ENCODE measurements around the gene WDR59.

Gene WDR59

DNA sequence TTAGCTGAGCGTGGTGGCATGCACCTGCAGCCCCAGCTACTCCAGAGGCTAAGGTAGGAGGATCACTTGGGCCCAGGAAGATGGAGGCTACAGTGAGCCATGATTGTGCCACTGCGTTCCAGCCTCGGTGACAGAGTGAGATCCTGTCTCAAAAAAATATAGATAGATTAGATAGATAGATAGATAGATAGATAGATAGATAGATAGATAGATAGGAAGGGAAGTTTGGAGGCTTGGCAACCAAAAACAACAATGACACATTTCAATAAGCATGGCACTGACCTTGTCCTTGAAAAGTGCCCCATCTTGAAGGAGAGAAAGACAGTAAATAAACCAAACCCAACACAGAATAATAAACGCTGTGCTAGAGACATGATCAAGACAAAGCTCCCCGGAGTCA, 152.7 kb downstream of the WDR59 start:
- no peak overlapping the region for H3K27ac ChIP-seq
- TF ChIP-seq, protein P1, sequence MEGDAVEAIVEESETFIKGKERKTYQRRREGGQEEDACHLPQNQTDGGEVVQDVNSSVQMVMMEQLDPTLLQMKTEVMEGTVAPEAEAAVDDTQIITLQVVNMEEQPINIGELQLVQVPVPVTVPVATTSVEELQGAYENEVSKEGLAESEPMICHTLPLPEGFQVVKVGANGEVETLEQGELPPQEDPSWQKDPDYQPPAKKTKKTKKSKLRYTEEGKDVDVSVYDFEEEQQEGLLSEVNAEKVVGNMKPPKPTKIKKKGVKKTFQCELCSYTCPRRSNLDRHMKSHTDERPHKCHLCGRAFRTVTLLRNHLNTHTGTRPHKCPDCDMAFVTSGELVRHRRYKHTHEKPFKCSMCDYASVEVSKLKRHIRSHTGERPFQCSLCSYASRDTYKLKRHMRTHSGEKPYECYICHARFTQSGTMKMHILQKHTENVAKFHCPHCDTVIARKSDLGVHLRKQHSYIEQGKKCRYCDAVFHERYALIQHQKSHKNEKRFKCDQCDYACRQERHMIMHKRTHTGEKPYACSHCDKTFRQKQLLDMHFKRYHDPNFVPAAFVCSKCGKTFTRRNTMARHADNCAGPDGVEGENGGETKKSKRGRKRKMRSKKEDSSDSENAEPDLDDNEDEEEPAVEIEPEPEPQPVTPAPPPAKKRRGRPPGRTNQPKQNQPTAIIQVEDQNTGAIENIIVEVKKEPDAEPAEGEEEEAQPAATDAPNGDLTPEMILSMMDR (conservative IDR thresholded peaks at IDR 0.05): no peak

DNA sequence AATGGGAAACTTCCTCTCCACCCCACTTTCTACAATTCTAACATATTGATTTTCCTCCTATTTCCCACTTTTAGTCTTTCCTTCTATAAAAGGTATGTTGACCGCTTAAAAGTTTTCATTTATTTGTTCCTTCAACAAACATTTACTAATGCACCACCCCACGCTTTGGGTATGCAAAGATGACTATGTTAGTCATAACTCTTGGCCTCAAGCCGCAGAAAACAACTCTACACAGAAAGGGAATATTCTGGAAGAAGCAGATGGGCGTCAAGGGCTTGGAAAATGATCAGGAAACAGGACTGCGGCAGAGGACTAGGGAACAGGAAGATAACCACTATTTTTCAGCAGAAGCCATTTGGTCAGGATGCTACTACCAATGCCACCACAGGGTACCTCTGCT, 153.5 kb downstream of the WDR59 start:
- H3K27ac ChIP-seq: no peak overlapping the region
- TF ChIP-seq, protein P1 (conservative IDR thresholded peaks at IDR 0.05): no peak

DNA sequence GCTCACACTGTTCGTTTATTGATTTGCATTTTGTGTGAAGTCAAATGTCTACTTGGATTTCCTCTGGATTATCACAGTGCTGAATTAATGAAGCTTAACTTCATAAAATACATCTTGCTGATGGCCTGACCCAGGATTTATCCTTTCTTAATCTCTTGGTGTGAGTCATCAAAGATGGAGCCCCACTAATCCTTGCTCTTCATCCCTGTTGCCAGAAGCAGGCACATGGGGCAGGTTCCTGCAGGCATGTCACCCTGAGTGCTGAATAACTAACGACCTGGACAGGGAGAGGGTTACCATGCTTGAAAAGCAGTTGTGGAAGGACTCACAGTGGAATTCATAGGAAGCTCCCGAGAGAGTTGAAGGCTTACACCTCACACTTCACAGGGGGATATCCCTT, 154.3 kb downstream of the WDR59 start:
- no peak overlapping the region for H3K27ac ChIP-seq
- TF ChIP-seq, protein P1 (conservative IDR thresholded peaks at IDR 0.05): no peak

DNA sequence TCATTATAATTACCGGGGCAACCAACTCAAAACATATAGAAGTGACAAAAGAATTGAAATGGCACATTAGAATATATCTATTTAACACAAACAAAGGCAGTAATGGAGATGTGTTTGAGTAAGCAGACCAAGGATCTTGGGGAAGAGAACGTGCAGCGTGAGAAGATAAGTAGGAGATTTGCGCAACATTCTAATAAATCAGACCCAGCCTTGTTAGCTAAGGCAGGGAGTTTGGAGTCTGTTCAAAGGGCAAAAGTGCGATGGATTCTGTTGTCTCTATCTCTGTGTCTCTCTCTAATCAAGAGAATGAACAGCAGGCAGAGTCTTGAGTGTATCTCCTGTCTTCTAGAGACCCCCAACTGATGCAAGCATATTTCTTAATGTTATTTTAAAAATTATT, 155.3 kb downstream of the WDR59 start:
- H3K27ac ChIP-seq: no peak overlapping the region
- TF ChIP-seq, protein P1 (conservative IDR thresholded peaks at IDR 0.05): no peak

DNA sequence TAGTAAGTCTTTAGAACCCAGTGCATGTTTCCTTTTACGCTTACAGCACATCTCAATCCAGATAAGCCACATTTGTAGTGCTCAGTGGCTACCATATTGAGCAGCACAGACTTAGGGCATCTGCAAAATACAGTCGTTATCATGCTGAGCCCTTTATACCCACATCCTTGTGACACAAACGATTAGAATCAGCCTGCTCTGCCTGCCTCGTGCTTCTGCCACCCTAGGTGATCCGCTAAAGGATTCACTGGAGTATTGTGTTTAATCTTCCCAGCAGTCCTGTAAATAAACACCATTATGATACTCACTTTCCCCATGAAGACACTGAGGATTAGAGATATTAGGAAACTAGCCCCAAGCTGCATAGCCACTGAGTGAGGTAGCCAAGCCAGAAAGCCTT, 159.0 kb downstream of the WDR59 start:
- TF ChIP-seq, protein P1 (conservative IDR thresholded peaks at IDR 0.05): no peak
- H3K27ac ChIP-seq: no peak overlapping the region

DNA sequence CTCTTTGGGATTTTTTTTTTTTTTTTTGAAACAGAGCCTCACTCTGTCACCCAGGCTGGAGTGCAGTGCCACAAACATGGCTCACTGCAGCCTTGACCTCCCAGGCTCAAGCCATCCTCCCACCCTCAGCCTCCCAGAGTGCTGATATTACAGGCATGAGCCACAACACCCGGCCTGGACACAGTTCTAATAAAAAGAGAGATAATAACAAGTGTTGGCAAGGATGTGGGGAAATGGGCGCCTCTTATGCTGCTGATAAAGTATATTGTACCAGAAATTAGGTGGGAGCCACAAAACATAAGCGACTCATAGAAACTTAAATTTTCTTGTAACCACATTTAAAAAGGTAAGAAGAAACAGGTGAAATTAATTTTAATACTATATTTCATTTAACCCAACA, 159.9 kb downstream of the WDR59 start:
- TF ChIP-seq, protein P1 (conservative IDR thresholded peaks at IDR 0.05): no peak
- H3K27ac ChIP-seq: no peak overlapping the region
